GM23248 (cell line): ENCODE measurements around the gene CYP2B6. TPM values are rescaled to one million over a fixed set of nuclear protein-coding genes. Genes with fewer than 3 reads are reported as not detected.

Experiments
- DNase-seq: peaks from one replicate; pipeline ENCODE4 v3.0.0-alpha.2; 2015
- H2AFZ ChIP-seq: fragments of 200-600 bp; sonication (generic); 2 replicates; pipeline ENCODE4 v1.6.1; 2016; ENCODE audit warnings: antibody characterized with exemption
- H3F3A ChIP-seq: fragments of 200-600 bp; sonication (generic); 2 replicates; pipeline ENCODE4 v1.6.1; 2016; ENCODE audit warnings: mild to moderate bottlenecking, antibody characterized with exemption, mixed run types; ENCODE audit not compliant: insufficient read depth
- H3K27ac ChIP-seq: fragments of 200-600 bp; sonication (generic); 2 replicates; pipeline ENCODE4 v1.5.1; 2016; ENCODE audit warnings: mild to moderate bottlenecking
- H3K27me3 ChIP-seq: fragments of 200-600 bp; sonication (generic); replicated peaks from 2 replicates; pipeline ENCODE4 v1.6.1; 2016; ENCODE audit warnings: mild to moderate bottlenecking; ENCODE audit not compliant: insufficient read depth
- H3K36me3 ChIP-seq: fragments of 200-600 bp; sonication (generic); 2 replicates; pipeline ENCODE4 v1.6.1; 2016; ENCODE audit warnings: low read depth, mild to moderate bottlenecking
- H3K4me1 ChIP-seq: fragments of 200-600 bp; sonication (generic); 2 replicates; pipeline ENCODE4 v1.6.1; 2016; ENCODE audit warnings: mild to moderate bottlenecking; ENCODE audit not compliant: insufficient read depth
- H3K4me2 ChIP-seq: fragments of 200-600 bp; sonication (generic); one replicate; pipeline ENCODE4 v1.6.1; 2016; ENCODE audit warnings: mild to moderate bottlenecking; ENCODE audit not compliant: unreplicated experiment
- H3K4me3 ChIP-seq: fragments of 200-600 bp; sonication (generic); 2 replicates; pipeline ENCODE4 v1.5.1; 2016; ENCODE audit warnings: mild to moderate bottlenecking
- H3K79me2 ChIP-seq: fragments of 200-600 bp; sonication (generic); 2 replicates; pipeline ENCODE4 v1.6.1; 2016; ENCODE audit warnings: mild to moderate bottlenecking; ENCODE audit not compliant: insufficient read depth
- H3K9ac ChIP-seq: fragments of 200-600 bp; sonication (generic); 2 replicates; pipeline ENCODE4 v1.6.1; 2016; ENCODE audit warnings: mild to moderate bottlenecking
- H3K9me2 ChIP-seq: fragments of 200-600 bp; sonication (generic); 2 replicates; pipeline ENCODE4 v1.6.1; 2016; ENCODE audit warnings: mixed run types, mild to moderate bottlenecking, moderate library complexity; ENCODE audit not compliant: insufficient read depth
- H3K9me3 ChIP-seq: fragments of 200-600 bp; sonication (generic); one replicate; pipeline ENCODE4 v1.6.1; 2017; ENCODE audit warnings: low read depth
- H4K20me1 ChIP-seq: fragments of 200-600 bp; sonication (generic); 2 replicates; pipeline ENCODE4 v1.6.0; 2016; ENCODE audit not compliant: insufficient read depth
- EZH2 ChIP-seq: fragments of 200-600 bp; sonication (generic); IDR thresholded peaks from 2 replicates; pipeline ENCODE4 v1.6.1; 2018; ENCODE audit warnings: antibody characterized with exemption, mild to moderate bottlenecking; ENCODE audit not compliant: insufficient read depth, poor library complexity, severe bottlenecking
- EZH2phosphoT487 ChIP-seq: fragments of 200-600 bp; sonication (generic); IDR thresholded peaks from 2 replicates; pipeline ENCODE4 v1.6.1; 2018; ENCODE audit warnings: antibody characterized with exemption, moderate library complexity, mild to moderate bottlenecking, low read depth; ENCODE audit not compliant: insufficient read depth
- WGBS, 2 experiments: methylation state at CpG; one replicate each; pipeline ENCODE4 v1.1.6; 2015 to 2017; ENCODE audit warnings: low lambda C conversion rate in 2 of 2, low coverage in 1 of 2; ENCODE audit errors: missing lambda C conversion rate in 2 of 2; 5-methylcytosine and 5-hydroxymethylcytosine counted together
- in situ Hi-C: fragments of 300-500 bp; cut with MboI; formaldehyde crosslinking; loops from 2 replicates; pipeline ENCODE4 v1.15.0; 2020
- polyA plus RNA-seq: library from polyadenylated mRNA; unstranded; fragments of >200 nt; fragmentation: Nextera tagmentation; extraction: Ambion mirVana; gene quantifications from 2 replicates; pipeline ENCODE4 v1.2.1, GENCODE V29; 2016
- total RNA-seq: library from RNA; depleted of rRNA; stranded (reverse); fragments of >200 nt; shearing (Covaris generic); gene quantifications from 2 replicates; pipeline ENCODE4 v1.2.3, GENCODE V29; 2014; rRNA removed

CYP2B6 gene
- total and polyA plus RNA-seq, 2 experiments from 2014 or later, result not detected

GRCh38 chr19:41064974-41065569 lies 74.0 kb downstream of the CYP2B6 start:
- Histone ChIP-seq H3K4me3 (no peak overlapping the region), H3K27me3 (0 out of 2 replicates have a peak, but pooled peaks cover 14% of the 10 kb centered on the region), H3K4me1 (no peaks in the 10 kb centered on the region), H3K4me2 (no peak overlapping the region), H3F3A (no peaks in the 10 kb centered on the region), H3K36me3 (no peaks in the 10 kb centered on the region), H3K9me2 (no peaks in the 10 kb centered on the region), H2AFZ (no peak overlapping the region), H3K79me2 (no peaks in the 10 kb centered on the region), H4K20me1 (no peaks in the 10 kb centered on the region), H3K9me3 (no peaks in the 10 kb centered on the region), H3K9ac (no peak overlapping the region), H3K27ac (no peak overlapping the region)
- TF ChIP-seq EZH2, result no peak
- TF ChIP-seq EZH2phosphoT487, result no peak
- 50 to 51% methylated on average over 7 of the region's 7 CpGs for WGBS, 2 experiments
- peak; percentile 34 for DNase-seq
- in situ Hi-C loops, result no loop called here

Other genes starting within 250 kb of the CYP2B6 start
- 0.38 and 2.5 TPM in 2 replicates for gene ACTMAP, start 240.8 kb upstream of the CYP2B6 start, total RNA-seq
- 5.6 and 7.3 TPM in 2 replicates for gene ACTMAP, start 240.8 kb upstream of the CYP2B6 start, polyA plus RNA-seq
- gene SNRPA, start 240.1 kb upstream of the CYP2B6 start, total RNA-seq, result 30.6 and 35.3 TPM in 2 replicates
- 50.1 and 58.5 TPM in 2 replicates for gene SNRPA, start 240.1 kb upstream of the CYP2B6 start, polyA plus RNA-seq
- gene MIA, start 215.8 kb upstream of the CYP2B6 start, total RNA-seq, result not detected in 2 replicates
- gene MIA, start 215.8 kb upstream of the CYP2B6 start, polyA plus RNA-seq, result not detected in 2 replicates
- gene RAB4B, start 213.0 kb upstream of the CYP2B6 start, total RNA-seq, result 20.7 and 25.6 TPM in 2 replicates
- 23.2 and 24.6 TPM in 2 replicates for gene RAB4B, start 213.0 kb upstream of the CYP2B6 start, polyA plus RNA-seq
- 80.6 and 83.3 TPM in 2 replicates for gene EGLN2, start 192.1 kb upstream of the CYP2B6 start, total RNA-seq
- gene EGLN2, start 192.1 kb upstream of the CYP2B6 start, polyA plus RNA-seq, result 52.5 and 61.2 TPM in 2 replicates
- gene CYP2A6, start 140.8 kb upstream of the CYP2B6 start, total RNA-seq, result not detected in 2 replicates
- not detected in 2 replicates for gene CYP2A6, start 140.8 kb upstream of the CYP2B6 start, polyA plus RNA-seq
- not detected in 2 replicates for gene CYP2A7, start 109.1 kb upstream of the CYP2B6 start, total RNA-seq
- gene CYP2A7, start 109.1 kb upstream of the CYP2B6 start, polyA plus RNA-seq, result not detected in 2 replicates
- gene CYP2A13, start 97.2 kb downstream of the CYP2B6 start, total RNA-seq, result not detected in 2 replicates
- not detected in 2 replicates for gene CYP2A13, start 97.2 kb downstream of the CYP2B6 start, polyA plus RNA-seq
- not detected in 2 replicates for gene CYP2F1, start 123.2 kb downstream of the CYP2B6 start, total RNA-seq
- not detected in 2 replicates for gene CYP2F1, start 123.2 kb downstream of the CYP2B6 start, polyA plus RNA-seq
- gene CYP2S1, start 201.9 kb downstream of the CYP2B6 start, total RNA-seq, result 0.13 TPM in 1 of 2 replicates, not detected in the other
- not detected in 2 replicates for gene CYP2S1, start 201.9 kb downstream of the CYP2B6 start, polyA plus RNA-seq
- 401 and 421 TPM in 2 replicates for gene AXL, start 227.9 kb downstream of the CYP2B6 start, total RNA-seq
- gene AXL, start 227.9 kb downstream of the CYP2B6 start, polyA plus RNA-seq, result 340 and 348 TPM in 2 replicates